ENCODE results near the gene XYLT1.

- TF ChIP-seq TAF1 (IDR thresholded peaks at IDR 0.05; ENCODE audit: low read depth, low read length), result no peak
- no peak for TF ChIP-seq POLR2A (IDR thresholded peaks at IDR 0.05; ENCODE audit: low read depth, low read length)
- TF ChIP-seq POLR2AphosphoS5 (IDR thresholded peaks at IDR 0.05; ENCODE audit: low read depth, low read length), result no peak
- TF ChIP-seq SPI1 (IDR thresholded peaks at IDR 0.05; ENCODE audit: low read depth, low read length), result no peak
- no peak for TF ChIP-seq POU2F2 (IDR thresholded peaks at IDR 0.05; ENCODE audit: low read depth, low read length)
- TF ChIP-seq PAX5 (IDR thresholded peaks at IDR 0.05; ENCODE audit: insufficient read depth, low read length, severe bottlenecking), result no peak
Measured at GRCh38 chr16:17105239-17105797, 365.4 kb downstream of the XYLT1 start.
